Testis (tissue), 2 donors: ENCODE data around the gene NKAIN2.

ENCODE experiments used
- CTCF ChIP-seq, 3 experiments: fragments of 450-650 bp in 2 of 3; fragments of 200-600 bp in 1 of 3; sonication (generic) in 1 of 3; IDR thresholded peaks; one replicate each; pipeline ENCODE4 v1.5.1; 2016 to 2019; ENCODE audit warnings: antibody characterized with exemption in 3 of 3, mild to moderate bottlenecking in 2 of 3, moderate library complexity in 1 of 3
- POLR2A ChIP-seq: fragments of 450-650 bp; IDR thresholded peaks from one replicate; pipeline ENCODE4 v1.6.1; 2017; ENCODE audit warnings: antibody characterized with exemption, mild to moderate bottlenecking, moderate library complexity

DNA sequence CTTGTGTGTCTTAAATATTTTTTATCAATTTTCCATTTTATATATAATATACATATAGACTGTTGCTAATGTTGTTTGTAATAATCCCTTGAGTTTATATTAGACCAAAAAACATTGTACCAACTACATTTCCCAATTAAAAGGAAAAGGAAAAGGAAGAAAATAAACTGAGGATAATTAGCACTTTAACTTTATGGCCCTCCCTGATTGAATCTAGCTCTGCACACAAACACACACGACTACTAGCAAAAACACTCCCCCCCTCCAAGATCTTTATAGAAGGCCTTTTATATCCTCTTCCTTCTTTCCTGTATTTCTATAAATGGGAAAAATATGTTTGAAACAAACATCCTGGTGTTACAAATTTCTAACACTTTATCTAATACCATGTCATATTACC, 276.8 kb downstream of the NKAIN2 start:
- TF ChIP-seq POLR2A (no peak), CTCF (IDR thresholded peaks at IDR 0.05) (no peak)
